Neuronal stem cell (in vitro differentiated cells): ENCODE measurements around the gene CSRNP3.
A peak's percentile ranks its signal among the peaks of the same experiment; 100 is the strongest.

Experiments
- DNase-seq: peaks from one replicate; pipeline ENCODE4 v3.0.0-alpha.2; 2013; ENCODE audit warnings: low spot score
- H2AFZ ChIP-seq: one replicate; pipeline ENCODE4 v1.6.1; 2013; ENCODE audit warnings: mild to moderate bottlenecking, low read length, inconsistent platforms
- H2AK5ac ChIP-seq: 2 replicates; pipeline ENCODE4 v1.6.1; 2013; ENCODE audit warnings: low read depth, mild to moderate bottlenecking, inconsistent platforms, low read length, moderate library complexity, mixed read lengths
- H2BK120ac ChIP-seq: 2 replicates; pipeline ENCODE4 v1.6.1; 2013; ENCODE audit warnings: low read depth, mild to moderate bottlenecking, inconsistent platforms, low read length, moderate library complexity, mixed read lengths
- H2BK12ac ChIP-seq: one replicate; pipeline ENCODE4 v1.6.1; 2013; ENCODE audit warnings: low read length, inconsistent platforms
- H2BK15ac ChIP-seq: 2 replicates; pipeline ENCODE4 v1.6.1; 2013; ENCODE audit warnings: mild to moderate bottlenecking, low read length, inconsistent platforms, mixed read lengths
- H2BK5ac ChIP-seq: one replicate; pipeline ENCODE4 v1.6.1; 2013; ENCODE audit warnings: inconsistent platforms, mild to moderate bottlenecking, low read length, moderate library complexity
- H3K14ac ChIP-seq: one replicate; pipeline ENCODE4 v1.6.1; 2013; ENCODE audit warnings: low read length, inconsistent platforms
- H3K18ac ChIP-seq: 2 replicates; pipeline ENCODE4 v1.6.1; 2013; ENCODE audit warnings: low read length, inconsistent platforms
- H3K23ac ChIP-seq: 2 replicates; pipeline ENCODE4 v1.6.1; 2013; ENCODE audit warnings: low read depth, mild to moderate bottlenecking, mixed read lengths, low read length, inconsistent platforms; ENCODE audit not compliant: poor library complexity
- H3K27ac ChIP-seq: replicated peaks from 3 replicates; pipeline ENCODE4 v1.5.1; 2013; ENCODE audit warnings: low read length, inconsistent platforms
- H3K27me3 ChIP-seq, 3 experiments: 2 replicates each; pipeline ENCODE4 v1.6.1; 2013; ENCODE audit warnings: low read length in 3 of 3, mild to moderate bottlenecking in 2 of 3, inconsistent platforms in 1 of 3, low read depth in 1 of 3, mixed read lengths in 1 of 3, moderate library complexity in 1 of 3; ENCODE audit not compliant: control insufficient read depth in 3 of 3, insufficient read depth in 3 of 3
- H3K36me3 ChIP-seq, 2 donors: replicated peaks in 1 of 2; 2 replicates each; pipeline ENCODE4 v1.6.1; 2013; ENCODE audit warnings: low read length in 2 of 2; ENCODE audit not compliant: control insufficient read depth in 2 of 2, insufficient read depth in 2 of 2
- H3K4ac ChIP-seq: 2 replicates; pipeline ENCODE4 v1.6.1; 2013; ENCODE audit warnings: inconsistent platforms, mild to moderate bottlenecking, low read length, moderate library complexity
- H3K4me1 ChIP-seq, 2 donors: 1 replicate in 1 of 2; 2 replicates in 1 of 2; pipeline ENCODE4 v1.6.1; 2013; ENCODE audit warnings: low read length in 2 of 2, low read depth in 1 of 2; ENCODE audit not compliant: control insufficient read depth in 2 of 2, insufficient read depth in 1 of 2
- H3K4me2 ChIP-seq: one replicate; pipeline ENCODE4 v1.6.1; 2013; ENCODE audit warnings: mild to moderate bottlenecking, low read length, inconsistent platforms; ENCODE audit not compliant: insufficient read depth, poor library complexity, severe bottlenecking
- H3K4me3 ChIP-seq, 2 donors: 2 replicates each; pipeline ENCODE4 v1.5.1; 2013; ENCODE audit warnings: low read length in 2 of 2, mild to moderate bottlenecking in 2 of 2, inconsistent platforms in 1 of 2, moderate library complexity in 1 of 2
- H3K79me1 ChIP-seq: one replicate; pipeline ENCODE4 v1.6.1; 2013; ENCODE audit warnings: low read depth, mild to moderate bottlenecking, inconsistent platforms, low read length, moderate library complexity
- H3K9ac ChIP-seq: one replicate; pipeline ENCODE4 v1.6.1; 2013; ENCODE audit warnings: mild to moderate bottlenecking, low read depth, low read length, inconsistent platforms; ENCODE audit not compliant: poor library complexity
- H3K9me3 ChIP-seq, 2 donors: replicated peaks in 1 of 2; 2 replicates each; pipeline versions ENCODE3 to v1.6.1; 2013; ENCODE audit warnings: low read length in 2 of 2, mild to moderate bottlenecking in 2 of 2, inconsistent platforms in 1 of 2, low read depth in 1 of 2, mixed read lengths in 1 of 2, moderate library complexity in 1 of 2; ENCODE audit not compliant: control insufficient read depth in 2 of 2, insufficient read depth in 1 of 2
- H4K8ac ChIP-seq: one replicate; pipeline ENCODE4 v1.6.1; 2013; ENCODE audit warnings: low read depth, mild to moderate bottlenecking, inconsistent platforms, low read length, moderate library complexity
- H4K91ac ChIP-seq: one replicate; pipeline ENCODE4 v1.6.1; 2013; ENCODE audit warnings: low read length, low read depth, mild to moderate bottlenecking, inconsistent platforms; ENCODE audit not compliant: poor library complexity
- WGBS, 2 donors: extraction: QIAGEN DNeasy Blood & Tissue Kit; methylation state at CpG; one replicate each; pipeline ENCODE4 v1.1.7; 2013; ENCODE audit warnings: missing lambda C conversion rate in 2 of 2, mixed read lengths in 1 of 2; ENCODE audit not compliant: insufficient read length in 2 of 2, insufficient replicate concordance in 1 of 2; ENCODE audit errors: extremely low coverage in 2 of 2; 5-methylcytosine and 5-hydroxymethylcytosine counted together

CSRNP3 gene

GRCh38 chr2:165631089-165631488 is 161.6 kb downstream of the CSRNP3 start:
- Histone ChIP-seq H3K18ac (no peak overlapping the region), H3K9me3 (no peaks in the 10 kb centered on the region), H2BK5ac (no peak overlapping the region), H2BK12ac (no peak overlapping the region), H3K23ac (no peak overlapping the region), H3K14ac (no peak overlapping the region), H3K4me3 (no peak overlapping the region), H4K8ac (no peak overlapping the region), H3K4me2 (no peak overlapping the region), H3K27ac (no peak overlapping the region), H4K91ac (no peak overlapping the region), H3K4ac (no peak overlapping the region), H2BK15ac (no peak overlapping the region), H3K27me3 (no peaks in the 10 kb centered on the region), H2AK5ac (no peak overlapping the region), H3K36me3 (peaks cover 1 to 46% of the 10 kb centered on the region in 2 donors), H2AFZ (no peak overlapping the region), H2BK120ac (no peak overlapping the region), H3K79me1 (peaks cover 2% of the 10 kb centered on the region), H3K9ac (no peak overlapping the region), H3K4me1 (peaks cover 13 to 33% of the 10 kb centered on the region in 2 donors)
- DNase-seq = no peak
- no CpG with 5 or more reads among the region's 4 CpGs for WGBS, 2 donors

- Histone ChIP-seq H3K14ac (no peak overlapping the region), H3K4ac (no peak overlapping the region), H2BK12ac (no peak overlapping the region), H2AK5ac (no peak overlapping the region), H3K27ac (no peak overlapping the region), H3K4me2 (no peak overlapping the region), H3K79me1 (peaks cover 2% of the 10 kb centered on the region), H3K18ac (no peak overlapping the region), H3K4me1 (peaks cover 10 to 32% of the 10 kb centered on the region in 2 donors), H2BK15ac (no peak overlapping the region), H3K27me3 (no peaks in the 10 kb centered on the region), H3K4me3 (no peak overlapping the region), H2BK5ac (no peak overlapping the region), H3K9me3 (no peaks in the 10 kb centered on the region), H3K23ac (no peak overlapping the region), H2AFZ (no peak overlapping the region), H3K9ac (no peak overlapping the region), H3K36me3 (peaks cover 0 to 36% of the 10 kb centered on the region in 2 donors), H4K91ac (no peak overlapping the region), H2BK120ac (no peak overlapping the region), H4K8ac (no peak overlapping the region)
- no CpG with 5 or more reads among the region's 2 CpGs for WGBS, 2 donors
- DNase-seq = no peak
Measured at GRCh38 chr2:165632594-165632993, 163.1 kb downstream of the CSRNP3 start.

DNA sequence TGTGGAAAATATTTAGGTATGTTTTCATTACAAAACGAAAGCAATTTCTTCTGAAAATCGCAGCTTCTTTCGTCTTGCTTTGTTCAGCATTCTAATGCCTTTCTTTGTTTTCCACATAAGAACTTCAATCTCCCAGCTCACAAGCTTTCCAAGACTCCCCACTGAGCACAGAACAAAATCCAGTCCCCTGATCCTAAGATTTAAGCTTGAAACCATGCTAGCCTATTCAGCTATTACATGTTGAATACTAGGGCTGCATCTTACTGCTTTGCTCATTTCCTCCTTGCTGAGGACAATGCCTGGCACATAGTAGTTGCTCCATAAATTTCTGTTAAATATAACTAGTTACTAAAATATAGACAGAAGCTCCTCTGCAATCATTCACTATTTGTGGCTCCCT is 163.9 kb downstream of the CSRNP3 start:
- H3K9me3 ChIP-seq = no peaks in the 10 kb centered on the region
- H3K27me3 ChIP-seq = no peaks in the 10 kb centered on the region
- WGBS, 2 donors = no CpG with 5 or more reads among the region's 3 CpGs
- no peak overlapping the region for H2BK5ac ChIP-seq
- peak overlapping the region; percentile 34 for H3K27ac ChIP-seq
- H3K18ac ChIP-seq = no peak overlapping the region
- no peak overlapping the region for H2AFZ ChIP-seq
- peaks cover 0 to 33% of the 10 kb centered on the region in 2 donors for H3K36me3 ChIP-seq
- H3K14ac ChIP-seq = no peak overlapping the region
- no peak overlapping the region for H2BK120ac ChIP-seq
- no peak overlapping the region for H2BK12ac ChIP-seq
- no peak overlapping the region for H3K4me2 ChIP-seq
- H3K79me1 ChIP-seq = peaks cover 2% of the 10 kb centered on the region
- no peak overlapping the region for H4K8ac ChIP-seq
- no peak overlapping the region for H2AK5ac ChIP-seq
- DNase-seq = peak; percentile 75
- H3K9ac ChIP-seq = no peak overlapping the region
- H2BK15ac ChIP-seq = no peak overlapping the region
- H3K4me1 ChIP-seq = peaks cover 9 to 31% of the 10 kb centered on the region in 2 donors
- no peak overlapping the region for H3K4me3 ChIP-seq
- H3K4ac ChIP-seq = no peak overlapping the region
- no peak overlapping the region for H3K23ac ChIP-seq
- H4K91ac ChIP-seq = no peak overlapping the region

DNA sequence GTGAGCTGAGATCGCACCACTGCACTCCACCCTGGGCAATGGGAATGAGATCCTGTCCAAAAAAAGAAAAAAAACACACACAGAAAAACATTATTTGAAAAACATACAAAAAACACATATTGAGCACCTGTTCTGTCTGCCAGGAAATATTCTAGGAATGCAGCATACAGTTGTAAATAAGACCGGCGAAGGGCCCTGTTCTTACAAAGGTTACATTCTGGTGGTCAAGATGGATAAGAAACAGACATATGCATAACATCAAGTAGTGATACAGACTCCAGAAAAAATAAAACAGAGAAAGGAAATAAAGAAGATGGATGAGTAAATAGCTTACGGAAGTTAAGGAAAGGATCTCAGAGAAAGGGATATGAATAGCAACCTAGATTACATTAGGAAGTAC is 164.8 kb downstream of the CSRNP3 start:
- DNase-seq = no peak
- H2AK5ac ChIP-seq = no peak overlapping the region
- no peak overlapping the region for H3K14ac ChIP-seq
- no peaks in the 10 kb centered on the region for H3K9me3 ChIP-seq
- no CpG with 5 or more reads among the region's 4 CpGs for WGBS, 2 donors
- no peak overlapping the region for H3K4me2 ChIP-seq
- H2BK120ac ChIP-seq = no peak overlapping the region
- no peak overlapping the region for H2AFZ ChIP-seq
- no peak overlapping the region for H2BK5ac ChIP-seq
- no peak overlapping the region for H2BK12ac ChIP-seq
- no peaks in the 10 kb centered on the region for H3K27me3 ChIP-seq
- H3K4me3 ChIP-seq = no peak overlapping the region
- H4K8ac ChIP-seq = no peak overlapping the region
- H2BK15ac ChIP-seq = no peak overlapping the region
- H3K27ac ChIP-seq = no peak overlapping the region
- H3K9ac ChIP-seq = no peak overlapping the region
- no peak overlapping the region for H3K18ac ChIP-seq
- H4K91ac ChIP-seq = no peak overlapping the region
- H3K36me3 ChIP-seq = peaks cover 0 to 28% of the 10 kb centered on the region in 2 donors
- no peak overlapping the region for H3K23ac ChIP-seq
- no peak overlapping the region for H3K4ac ChIP-seq
- peaks cover 7 to 28% of the 10 kb centered on the region in 2 donors for H3K4me1 ChIP-seq
- H3K79me1 ChIP-seq = peaks cover 2% of the 10 kb centered on the region
